Right hindlimb (tissue), 1 donor: ENCODE data around the gene RPP30.

Experiments used
- DNase-seq: peaks from one replicate; pipeline ENCODE4 v3.0.0-alpha.2; 2018

The RPP30 gene

DNA sequence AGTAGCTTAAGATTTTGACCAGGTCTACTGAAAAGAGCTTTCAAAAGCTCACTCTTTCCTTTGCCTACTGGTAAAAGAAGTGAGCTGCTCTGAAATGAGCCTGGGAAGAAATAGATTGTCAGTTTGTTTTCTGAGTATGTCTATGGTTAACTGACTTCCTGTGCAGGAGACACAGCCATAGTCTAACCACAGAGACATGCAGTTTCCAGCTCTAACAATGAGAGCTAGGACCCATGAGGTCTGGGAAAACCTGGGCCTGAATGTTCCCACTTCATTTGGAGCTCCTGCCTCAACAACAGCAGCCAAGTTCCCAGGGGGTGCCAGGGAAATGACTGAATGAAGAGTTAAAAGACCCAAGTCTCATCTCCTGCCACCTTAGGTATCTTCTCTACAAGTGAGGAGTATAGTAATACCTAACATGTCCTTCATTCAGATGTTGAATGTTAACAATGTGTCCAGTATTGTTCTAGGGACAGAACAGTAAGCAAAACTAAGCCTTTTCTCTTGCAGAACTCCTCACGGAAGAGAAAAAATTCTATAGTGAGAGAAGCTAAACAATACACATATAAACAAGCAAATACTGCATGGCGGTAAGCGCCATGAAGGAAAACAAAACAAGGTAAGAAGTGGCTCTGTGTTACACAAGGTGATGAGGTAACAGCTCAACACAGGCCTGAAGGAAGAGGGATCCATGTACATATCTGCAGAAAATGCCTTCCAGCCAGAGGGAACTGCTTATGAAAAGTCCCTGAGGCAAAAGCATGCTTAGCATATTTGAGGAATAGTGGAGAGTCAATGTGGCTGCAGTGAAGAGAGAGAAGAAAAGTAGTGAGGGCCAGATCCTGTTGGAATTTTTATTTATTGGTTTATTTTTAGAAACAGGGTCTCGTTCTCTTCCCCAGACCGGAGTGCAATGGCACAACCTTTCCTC is 75.5 kb downstream of the RPP30 start:
- no peak for DNase-seq
